GM19351 (cell line): ENCODE data around the gene KISS1R.
"Not testable (repeated sequence)": the region's sequence is repeated elsewhere in the genome, so short reads cannot be mapped to it uniquely, and the experiment has no call there.

ENCODE experiments used
- ATAC-seq: cut with Tn5 transposase; IDR thresholded peaks from one replicate; pipeline ENCODE4 v1.9.1; 2021; ENCODE audit warnings: mild to moderate bottlenecking, moderate library complexity; ENCODE audit not compliant: unreplicated experiment

Gene KISS1R

DNA sequence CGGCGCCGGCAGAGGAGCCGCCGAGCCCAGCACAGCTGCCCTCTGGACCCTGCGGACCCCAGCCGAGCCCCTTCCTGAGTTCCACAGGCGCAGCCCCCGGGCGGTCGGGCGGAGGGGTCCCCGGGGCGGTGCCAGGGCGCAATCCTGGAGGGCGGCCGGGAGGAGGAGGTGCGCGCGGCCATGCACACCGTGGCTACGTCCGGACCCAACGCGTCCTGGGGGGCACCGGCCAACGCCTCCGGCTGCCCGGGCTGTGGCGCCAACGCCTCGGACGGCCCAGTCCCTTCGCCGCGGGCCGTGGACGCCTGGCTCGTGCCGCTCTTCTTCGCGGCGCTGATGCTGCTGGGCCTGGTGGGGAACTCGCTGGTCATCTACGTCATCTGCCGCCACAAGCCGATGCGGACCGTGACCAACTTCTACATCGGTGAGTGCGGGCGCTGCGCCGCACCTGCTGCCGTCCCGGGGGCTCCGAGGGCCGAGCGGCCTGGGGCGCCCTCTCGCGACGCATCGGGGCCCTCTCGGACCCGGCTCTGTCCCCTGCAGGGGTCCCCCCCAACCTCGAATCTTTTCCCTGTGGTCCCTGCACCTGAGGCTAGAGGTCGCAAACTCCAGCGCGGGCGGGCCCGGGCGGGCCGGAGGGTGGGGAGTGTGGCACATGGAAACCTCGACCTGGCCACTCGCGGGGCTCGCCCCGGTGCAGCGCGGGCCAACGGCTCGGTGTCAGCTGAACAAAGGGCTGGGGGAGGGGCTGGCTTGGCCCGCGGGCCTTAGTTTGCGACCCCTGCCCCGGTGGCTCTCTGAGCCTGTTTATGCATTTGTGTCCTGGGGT is at the start of gene KISS1R:
Gene KISS1R, plus strand, starts transcription at position 11 of the 829 bp plus-strand sequence. Its CDS starts 170 bp downstream, at position 181.
- no peak for ATAC-seq

DNA sequence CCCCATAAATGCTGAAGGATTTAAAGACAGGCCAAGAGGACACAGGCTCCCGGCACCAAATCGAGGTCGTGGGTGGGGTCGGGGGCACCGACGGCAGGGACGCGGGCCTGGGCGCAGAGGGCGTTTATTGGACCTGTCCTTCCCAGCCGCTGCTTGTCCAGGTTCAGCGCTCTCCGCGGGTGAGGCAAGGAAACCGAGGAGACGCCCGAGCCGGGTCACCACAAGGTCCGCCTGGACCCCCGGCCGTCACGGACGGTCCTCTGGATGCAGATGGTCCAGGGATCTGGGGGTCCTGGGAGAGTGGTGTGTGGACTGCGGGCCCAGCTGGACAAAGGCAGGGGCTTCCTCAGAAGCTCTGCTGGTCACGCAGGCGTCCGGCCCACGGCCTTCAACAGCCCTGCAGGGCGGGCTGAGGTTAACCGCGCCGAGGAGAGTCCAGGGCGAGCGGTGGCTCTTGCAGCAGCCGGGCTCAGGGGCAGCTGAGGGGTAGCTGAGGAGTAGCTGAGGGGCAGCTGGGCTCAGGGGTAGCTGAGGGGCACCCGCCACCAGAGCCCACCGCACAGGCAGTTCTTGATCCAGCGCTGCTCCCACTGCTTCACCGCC is 49.2 kb upstream of the KISS1R start:
- ATAC-seq, result no peak

DNA sequence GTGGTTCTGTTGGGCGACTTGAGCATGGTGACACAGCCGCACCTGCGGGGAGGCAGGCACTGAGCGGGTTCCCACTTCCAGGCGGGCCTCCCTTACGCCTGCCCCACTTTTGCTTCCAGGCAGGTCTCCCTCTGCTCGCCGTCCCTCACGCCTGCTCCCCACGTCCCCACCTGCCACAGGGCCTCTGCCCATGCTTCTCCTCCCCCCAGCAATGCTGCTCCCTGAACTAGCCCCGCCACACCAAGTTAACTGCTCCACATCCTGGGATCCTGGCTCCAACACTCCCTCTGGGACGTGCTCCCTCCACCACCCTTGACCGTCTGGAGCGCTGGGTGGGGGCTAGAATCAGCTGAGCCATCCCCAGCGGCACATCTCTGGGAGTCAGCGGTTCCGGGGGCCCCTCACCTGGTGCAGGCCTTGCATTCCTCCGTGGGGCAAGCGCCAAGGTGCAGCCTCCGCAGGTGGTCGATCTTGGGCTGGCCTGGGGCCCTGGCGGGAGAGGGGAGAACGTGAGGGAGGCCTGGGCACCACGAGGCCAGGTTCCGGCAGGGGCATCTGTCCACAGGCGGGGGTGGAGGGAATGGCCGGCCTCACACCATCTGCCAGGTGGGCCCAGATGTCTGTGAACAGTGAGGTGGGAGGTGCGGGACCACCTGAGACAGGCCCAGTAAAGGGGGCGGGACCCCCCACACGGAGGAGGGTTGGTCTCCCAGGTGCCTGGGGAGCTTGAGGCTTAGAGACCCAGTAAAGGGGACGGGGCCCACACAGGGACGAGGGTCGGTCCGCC is 48.5 kb upstream of the KISS1R start:
- no peak for ATAC-seq

DNA sequence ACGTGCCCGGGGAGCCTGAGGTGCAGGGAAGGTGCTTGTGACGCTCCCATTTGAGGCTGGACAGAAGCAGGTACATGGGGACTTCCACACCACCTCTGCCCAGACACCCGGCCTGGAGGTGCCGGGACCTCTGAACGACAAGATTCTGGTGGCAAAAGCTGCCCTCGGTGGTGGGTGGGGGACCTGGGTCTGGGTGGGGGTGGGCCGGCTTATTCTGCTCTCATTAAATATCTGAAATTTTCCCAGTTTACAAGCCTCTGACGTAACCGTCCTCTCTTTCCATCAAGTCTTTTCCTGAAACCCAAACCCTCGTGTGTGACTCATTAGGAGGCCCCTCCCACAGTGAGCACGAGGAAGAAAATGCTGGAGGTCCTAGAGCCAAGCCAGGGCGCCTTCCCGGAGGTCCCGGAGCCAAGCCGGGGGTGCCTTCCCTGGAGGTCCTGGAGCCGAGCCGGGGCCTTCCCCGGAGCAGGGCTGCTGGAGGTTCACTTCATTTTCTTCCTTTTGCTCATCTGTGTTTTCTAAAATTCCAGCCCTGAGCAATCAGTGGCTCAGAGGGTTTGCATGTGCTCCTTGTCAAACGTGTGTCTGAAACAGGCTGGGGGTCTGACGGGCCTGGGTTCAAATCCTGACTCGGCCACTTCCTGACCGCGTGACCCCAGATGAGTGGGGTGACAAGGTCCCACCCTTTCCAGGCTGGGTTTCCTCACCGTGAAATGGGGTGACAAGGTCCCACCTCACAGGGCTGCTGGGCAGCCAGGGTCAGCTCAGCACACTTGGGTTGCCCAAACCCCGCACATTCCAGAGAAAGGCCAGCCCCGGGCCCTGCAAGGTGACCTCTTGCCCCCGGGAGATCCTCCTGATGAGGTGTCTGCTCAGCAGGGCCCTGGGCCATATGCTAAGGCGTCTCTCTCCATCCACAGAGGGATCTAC is 47.6 kb upstream of the KISS1R start:
- no peak for ATAC-seq

DNA sequence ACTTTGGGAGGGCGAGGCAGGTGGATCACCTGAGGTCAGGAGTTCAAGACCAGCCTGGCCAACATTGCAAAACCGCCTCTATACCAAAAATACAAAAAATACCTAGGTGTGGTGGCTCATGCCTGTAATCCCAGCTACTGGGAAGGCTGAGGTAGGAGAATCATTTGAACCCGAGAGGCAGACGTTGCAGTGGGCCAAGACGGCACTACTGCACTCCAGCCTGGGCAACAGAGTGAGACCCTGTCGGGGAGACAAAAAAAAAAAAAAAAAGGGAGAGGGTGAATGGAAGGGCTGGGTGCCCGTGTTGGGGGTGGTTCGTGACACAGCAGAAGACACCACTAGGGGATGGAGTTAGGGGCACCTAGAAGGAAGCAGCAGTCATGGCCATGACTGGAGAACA is 46.8 kb upstream of the KISS1R start:
- no peak for ATAC-seq

DNA sequence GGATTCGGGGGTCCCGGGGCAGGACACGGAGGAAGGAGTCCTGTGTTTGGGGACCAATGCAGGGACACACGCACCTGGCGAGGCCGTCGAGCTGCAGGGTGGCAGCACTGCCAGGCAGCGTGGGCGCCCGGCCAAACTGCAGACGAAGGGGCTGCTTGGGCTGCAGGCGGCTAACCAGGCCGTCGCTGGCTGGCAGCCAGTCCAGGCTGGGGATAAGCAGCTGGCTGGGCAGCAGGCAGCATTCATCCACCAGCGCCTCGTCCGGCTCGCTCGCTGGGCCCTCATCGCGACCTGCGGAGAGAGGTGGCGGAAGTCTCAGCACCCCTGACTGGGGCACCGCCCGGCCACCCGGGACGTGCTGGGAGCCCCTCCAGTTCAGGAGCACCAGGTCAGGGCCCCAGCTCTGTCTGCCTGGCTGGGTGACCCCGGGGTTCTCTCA is 46.2 kb upstream of the KISS1R start:
- no peak for ATAC-seq

DNA sequence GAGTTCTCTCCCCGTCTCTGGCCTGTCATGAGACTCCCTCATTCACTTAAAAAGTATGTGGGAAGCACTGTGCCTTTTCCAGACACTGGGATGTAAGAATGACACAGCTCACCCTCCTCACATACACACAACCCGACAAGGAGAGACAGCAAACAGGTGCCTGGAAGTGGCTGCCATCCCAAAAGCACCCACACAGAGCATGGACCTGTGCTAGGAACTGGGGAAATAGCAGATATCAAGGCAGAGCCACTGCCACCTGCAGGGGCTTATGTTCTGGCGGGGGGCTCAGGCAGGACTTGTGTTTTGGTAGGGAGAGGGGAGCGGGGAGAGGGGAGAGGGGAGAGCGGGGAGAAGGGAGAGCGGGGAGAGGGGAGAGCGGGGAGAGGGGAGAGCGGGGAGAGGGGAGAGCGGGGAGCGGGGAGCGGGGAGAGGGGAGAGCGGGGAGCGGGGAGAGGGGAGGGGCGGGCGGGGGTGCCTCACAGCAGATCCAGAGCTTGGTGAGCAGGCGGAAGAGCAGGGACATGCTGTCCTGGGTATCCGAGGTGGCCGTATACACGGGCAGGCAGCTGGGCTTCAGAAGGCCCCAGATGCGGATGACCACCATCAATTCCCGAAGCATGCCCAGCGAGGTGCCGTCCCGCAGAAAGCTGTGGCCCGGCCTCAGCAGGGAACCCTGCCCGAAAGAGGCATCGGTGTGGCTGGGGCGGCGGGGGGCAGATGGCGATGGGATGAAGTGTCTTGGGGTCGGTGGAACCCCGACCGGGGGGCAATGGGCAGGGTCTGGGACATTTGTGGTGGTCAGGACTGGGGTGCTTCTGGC is 45.5 kb upstream of the KISS1R start:
- no peak for ATAC-seq

DNA sequence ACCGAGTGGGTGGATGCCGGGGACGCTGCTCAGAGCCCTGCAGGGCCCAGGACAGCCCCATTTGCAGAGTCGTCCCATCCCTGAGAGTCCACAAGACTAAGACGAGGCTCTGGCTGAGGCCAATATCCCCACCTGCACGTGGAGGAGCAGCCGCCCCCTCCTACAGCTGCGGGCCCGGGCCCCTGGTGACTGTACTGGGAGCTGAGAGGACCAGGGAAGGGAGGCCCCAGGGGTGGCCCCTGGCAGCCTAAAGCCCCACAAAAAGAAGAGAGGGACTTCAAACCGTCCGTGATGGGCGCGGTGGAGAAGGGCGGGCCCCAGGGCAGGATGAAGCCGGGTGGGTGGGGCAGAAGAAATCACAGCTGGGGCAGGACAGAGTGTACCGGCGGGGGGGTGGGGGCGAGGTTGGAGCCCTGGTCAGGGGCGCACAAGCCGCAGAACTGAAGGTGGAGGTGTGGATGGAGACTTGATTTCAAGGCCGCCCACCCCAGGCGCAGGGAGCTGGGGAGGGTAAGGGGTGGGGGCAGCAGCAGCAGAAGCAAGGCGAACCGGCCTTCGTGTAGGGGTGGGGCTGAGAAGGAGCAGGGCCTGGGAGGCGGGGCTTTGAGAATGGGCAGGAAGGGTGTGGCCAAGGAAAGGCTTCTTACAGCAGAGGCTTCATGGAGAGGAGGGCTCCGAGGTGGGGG is 44.7 kb upstream of the KISS1R start:
- peak; percentile 51 for ATAC-seq

DNA sequence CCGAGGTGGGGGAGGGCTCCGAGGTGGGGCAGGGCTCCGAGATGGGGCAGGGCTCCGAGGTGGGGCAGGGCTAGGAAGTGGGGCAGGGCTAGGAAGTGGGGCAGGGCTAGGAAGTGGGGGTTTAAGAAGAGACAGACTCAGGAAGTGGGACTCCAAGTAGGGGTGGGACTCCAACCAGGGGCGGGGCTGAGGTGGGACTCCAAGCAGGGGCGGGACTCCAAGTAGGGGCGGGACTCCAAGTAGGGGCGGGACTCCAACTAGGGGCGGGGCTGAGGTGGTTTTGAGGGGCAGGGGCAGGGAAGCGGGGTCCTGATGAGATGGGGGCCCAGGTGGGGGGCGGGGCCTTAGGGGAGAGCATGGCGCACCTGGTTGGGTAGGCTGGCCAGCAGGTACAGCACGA is 44.0 kb upstream of the KISS1R start:
- no peak for ATAC-seq

DNA sequence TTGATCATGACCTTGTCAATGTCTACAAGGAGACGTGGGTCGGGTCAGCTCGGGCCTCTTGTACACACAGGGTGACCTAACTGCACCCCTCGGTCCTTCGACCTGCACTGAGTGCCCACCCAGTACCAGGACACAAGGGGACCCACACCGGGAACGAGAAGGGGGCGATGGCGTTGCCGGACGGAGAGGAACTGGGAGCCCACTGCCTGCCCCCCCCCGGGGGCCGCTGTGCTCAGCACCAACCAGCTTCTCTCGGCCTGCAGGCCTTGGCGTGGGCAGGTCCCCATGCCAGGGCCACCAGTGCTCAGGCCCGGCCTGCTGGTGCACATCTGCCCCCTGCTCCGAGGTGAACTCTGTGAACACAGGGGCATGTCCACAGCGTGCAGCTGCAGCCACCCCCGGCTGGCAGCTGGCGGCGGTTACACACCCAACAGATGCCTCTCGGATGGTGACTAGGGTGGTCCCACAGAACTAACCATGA is 43.5 kb upstream of the KISS1R start:
- no peak for ATAC-seq

DNA sequence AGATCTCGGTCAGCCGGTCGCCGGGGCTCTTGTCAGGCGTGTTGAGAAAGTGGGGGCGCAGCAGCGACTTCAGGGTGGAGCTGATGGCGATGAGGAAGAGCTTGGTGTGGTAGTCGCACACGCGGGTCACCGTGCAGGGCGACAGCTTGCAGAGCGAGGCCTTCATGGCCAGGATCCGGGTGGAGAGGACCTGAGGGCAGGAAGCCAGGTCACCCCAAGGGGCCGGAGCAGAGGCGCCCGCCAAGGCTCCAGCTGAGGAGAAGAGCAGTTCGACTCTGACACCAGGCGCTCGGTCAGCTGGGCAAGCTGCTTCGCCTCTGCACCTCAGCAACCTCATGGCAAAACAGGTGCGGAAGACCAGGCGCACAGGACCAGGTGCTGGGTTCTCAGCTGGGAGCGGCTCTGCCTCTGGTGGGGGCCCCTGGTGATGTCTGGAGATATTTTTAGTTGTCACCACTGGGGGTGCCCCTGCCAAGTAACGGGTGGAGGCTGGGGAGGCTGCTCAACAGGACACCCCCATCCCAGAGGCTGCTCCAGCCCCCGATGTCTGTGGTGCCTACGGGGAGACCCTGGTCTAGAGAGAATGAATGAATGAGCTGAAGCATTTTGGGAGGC is 41.8 kb upstream of the KISS1R start:
- no peak for ATAC-seq

DNA sequence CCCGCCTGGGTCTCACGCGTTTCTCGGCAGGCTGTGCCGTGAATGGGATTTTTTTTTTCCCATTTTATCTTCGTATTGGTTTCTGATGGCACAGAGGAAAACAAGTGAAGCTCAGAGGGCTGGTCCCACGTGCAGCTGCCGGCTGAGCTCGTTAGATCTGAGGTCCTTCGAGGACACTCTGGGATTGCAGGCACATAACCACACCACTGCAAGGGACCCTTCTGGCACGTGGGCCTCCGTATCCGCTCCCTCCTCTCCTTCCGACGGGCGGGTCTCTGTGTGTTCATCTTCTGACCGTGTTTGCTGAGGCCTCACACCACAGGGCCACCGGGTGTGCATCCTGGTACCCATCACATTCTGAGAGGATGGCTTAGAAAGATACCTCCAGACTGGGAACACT is 41.0 kb upstream of the KISS1R start:
- no peak for ATAC-seq

DNA sequence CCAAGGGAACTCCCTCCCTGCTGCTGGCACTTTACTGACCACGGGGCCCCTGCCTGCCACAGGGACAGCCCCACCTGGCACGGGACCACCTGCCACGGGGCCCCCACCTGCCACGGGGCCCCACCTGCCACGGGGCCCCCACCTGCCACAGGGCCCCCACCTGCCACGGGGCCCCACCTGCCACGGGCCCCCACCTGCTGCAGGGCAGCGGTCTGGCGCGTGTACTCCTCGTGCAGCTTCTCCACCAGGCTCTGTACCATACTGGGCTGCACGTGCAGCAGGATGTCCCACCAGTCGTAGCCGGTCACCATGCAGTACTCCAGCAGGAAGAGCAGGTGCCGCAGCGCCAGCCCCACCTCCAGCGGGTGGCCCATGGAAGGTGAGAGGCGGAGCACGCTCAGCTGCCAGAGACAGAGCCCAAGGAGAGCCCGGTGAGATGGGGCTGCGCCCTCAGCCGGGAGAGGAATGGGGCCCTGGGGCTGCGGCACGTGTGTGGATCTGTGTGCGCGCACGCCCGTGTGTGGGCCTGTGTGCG is 40.3 kb upstream of the KISS1R start:
- ATAC-seq, result no peak

DNA sequence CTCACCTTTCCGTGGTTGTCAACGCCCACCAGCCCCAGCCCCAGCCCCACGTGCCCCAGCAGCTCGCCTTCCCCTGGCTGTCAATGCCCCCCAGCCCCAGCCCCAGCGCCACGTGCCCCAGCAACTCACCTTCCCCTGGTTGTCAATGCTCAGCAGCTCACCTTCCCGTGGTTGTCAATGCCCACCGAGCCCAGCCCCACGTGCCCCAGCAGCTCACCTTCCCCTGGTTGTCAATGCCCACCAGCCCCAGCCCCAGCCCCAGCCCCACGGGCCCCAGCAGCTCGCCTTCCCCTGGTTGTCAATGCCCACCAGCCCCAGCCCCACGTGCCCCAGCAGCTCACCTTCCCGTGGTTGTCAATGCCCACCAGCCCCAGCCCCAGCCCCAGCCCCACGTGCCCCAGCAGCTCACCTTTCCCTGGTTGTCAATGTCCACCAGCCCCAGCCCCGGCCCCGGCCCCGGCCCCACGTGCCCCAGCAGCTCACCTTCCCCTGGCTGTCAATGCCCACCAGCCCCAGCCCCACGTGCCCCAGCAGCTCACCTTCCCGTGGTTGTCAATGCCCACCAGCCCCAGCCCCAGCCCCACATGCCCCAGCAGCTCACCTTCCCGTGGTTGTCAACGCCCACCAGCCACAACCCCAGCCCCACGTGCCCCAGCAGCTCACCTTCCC is 39.0 kb upstream of the KISS1R start:
- not testable (repeated sequence) for ATAC-seq

DNA sequence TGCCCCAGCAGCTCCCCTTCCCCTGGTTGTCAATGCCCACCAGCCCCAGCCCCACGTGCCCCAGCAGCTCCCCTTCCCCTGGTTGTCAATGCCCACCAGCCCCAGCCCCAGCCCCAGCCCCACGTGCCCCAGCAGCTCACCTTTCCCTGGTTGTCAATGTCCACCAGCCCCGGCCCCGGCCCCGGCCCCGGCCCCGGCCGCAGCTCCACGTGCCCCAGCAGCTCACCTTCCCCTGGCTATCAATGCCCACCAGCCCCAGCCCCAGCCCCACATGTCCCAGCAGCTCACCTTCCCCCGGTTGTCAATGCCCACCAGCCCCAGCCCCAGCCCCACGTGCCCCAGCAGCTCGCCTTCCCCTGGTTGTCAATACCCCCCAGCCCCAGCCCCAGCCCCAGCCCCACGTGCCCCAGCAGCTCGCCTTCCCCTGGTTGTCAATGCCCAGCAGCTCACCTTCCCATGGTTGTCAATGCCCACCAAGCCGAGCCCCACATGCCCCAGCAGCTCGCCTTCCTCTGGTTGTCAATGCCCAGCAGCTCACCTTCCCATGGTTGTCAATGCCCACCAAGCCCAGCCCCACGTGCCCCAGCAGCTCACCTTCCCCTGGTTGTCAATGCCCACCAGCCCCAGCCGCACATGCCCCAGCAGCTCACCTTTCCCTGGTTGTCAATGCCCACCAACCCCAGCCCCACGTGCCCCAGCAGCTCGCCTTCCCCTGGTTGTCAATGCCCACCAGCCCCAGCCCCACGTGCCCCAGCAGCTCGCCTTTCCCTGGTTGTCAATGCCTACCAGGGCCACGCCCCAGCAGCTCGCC is 38.2 kb upstream of the KISS1R start:
- not testable (repeated sequence) for ATAC-seq

DNA sequence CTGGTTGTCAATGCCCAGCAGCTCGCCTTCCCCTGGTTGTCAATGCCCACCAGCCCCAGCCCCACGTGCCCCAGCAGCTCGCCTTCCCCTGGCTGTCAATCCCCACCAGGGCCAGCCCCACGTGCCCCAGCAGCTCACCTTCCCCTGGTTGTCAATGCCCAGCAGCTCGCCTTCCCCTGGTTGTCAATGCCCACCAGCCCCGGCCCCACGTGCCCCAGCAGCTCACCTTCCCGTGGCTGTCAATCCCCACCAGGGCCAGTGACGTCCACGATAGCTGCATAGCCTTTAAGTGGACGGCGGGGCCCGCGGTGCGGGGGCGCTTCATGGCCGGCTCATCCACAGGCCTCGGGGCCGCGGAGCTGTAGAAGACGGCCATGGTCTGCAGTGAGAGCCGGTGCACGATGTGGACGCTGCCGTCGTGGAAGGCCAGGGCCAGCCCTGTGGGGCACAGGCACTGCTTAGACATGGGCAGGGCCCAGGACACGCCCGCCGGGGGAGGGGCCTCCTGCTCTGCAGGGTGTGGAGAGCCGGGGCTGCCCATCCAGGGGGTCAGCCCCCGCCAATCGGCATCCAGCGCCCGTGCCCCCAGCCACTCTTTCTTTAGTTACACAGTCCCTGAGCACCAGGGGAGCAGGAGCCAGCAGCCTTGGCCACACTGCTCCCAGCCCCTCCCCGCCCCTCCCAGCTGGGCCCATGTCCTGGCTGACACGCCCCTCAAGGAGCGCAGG is 37.3 kb upstream of the KISS1R start:
- no peak for ATAC-seq
